Measurements from ENCODE around the gene CACNG7.

- TF ChIP-seq, protein P1, sequence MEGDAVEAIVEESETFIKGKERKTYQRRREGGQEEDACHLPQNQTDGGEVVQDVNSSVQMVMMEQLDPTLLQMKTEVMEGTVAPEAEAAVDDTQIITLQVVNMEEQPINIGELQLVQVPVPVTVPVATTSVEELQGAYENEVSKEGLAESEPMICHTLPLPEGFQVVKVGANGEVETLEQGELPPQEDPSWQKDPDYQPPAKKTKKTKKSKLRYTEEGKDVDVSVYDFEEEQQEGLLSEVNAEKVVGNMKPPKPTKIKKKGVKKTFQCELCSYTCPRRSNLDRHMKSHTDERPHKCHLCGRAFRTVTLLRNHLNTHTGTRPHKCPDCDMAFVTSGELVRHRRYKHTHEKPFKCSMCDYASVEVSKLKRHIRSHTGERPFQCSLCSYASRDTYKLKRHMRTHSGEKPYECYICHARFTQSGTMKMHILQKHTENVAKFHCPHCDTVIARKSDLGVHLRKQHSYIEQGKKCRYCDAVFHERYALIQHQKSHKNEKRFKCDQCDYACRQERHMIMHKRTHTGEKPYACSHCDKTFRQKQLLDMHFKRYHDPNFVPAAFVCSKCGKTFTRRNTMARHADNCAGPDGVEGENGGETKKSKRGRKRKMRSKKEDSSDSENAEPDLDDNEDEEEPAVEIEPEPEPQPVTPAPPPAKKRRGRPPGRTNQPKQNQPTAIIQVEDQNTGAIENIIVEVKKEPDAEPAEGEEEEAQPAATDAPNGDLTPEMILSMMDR (IDR thresholded peaks at IDR 0.05; ENCODE audit: borderline replicate concordance, extremely low read depth, low read length, poor library complexity, severe bottlenecking) = no peak
- no peak for TF ChIP-seq EZH2 (IDR thresholded peaks at IDR 0.05; ENCODE audit: borderline replicate concordance, low read depth, low read length, severe bottlenecking)
Observed at GRCh38 chr19:53982611-53983010, 73.5 kb downstream of the CACNG7 start.
